ENCODE data around the gene FRG2C.
"Not testable (repeated sequence)": the region's sequence is repeated elsewhere in the genome, so short reads cannot be mapped to it uniquely, and the experiment has no call there.

Gene FRG2C

GRCh38 chr3:75667757-75668701 lies 3.9 kb downstream of the FRG2C start:
- DNase-seq (ENCODE audit: low read depth, low spot score); H3K4me3 ChIP-seq (ENCODE audit: low read length): not testable (repeated sequence)

DNA sequence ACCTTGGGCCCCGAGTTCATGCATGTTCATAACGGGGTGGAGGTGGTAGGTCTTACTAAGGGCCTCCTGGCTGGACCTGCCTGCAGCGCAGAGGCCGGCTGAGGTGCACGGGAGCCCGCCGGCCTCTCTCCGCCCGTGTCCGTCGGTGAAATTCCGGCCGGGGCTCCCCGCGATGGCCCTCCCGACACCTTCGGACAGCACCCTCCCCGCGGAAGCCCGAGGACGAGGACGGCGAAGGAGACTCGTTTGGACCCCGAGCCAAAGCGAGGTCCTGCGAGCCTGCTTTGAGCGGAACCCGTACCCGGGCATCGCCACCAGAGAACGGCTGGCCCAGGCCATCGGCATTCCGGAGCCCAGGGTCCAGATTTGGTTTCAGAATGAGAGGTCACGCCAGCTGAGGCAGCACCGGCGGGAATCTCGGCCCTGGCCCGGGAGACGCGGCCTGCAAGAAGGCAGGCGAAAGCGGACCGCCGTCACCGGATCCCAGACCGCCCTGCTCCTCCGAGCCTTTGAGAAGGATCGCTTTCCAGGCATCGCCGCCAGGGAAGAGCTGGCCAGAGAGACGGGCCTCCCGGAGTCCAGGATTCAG lies 4.7 kb downstream of the FRG2C start:
- DNase-seq (ENCODE audit: low read depth, low spot score); H3K4me3 ChIP-seq (ENCODE audit: low read length): not testable (repeated sequence)

GRCh38 chr3:75669348-75670297 lies 5.5 kb downstream of the FRG2C start:
- DNase-seq (ENCODE audit: low read depth, low spot score) = not testable (repeated sequence)

GRCh38 chr3:75670298-75671286 lies 6.5 kb downstream of the FRG2C start:
- H3K4me3 ChIP-seq (ENCODE audit: low read length); DNase-seq (ENCODE audit: low read depth, low spot score): not testable (repeated sequence)

More at GRCh38 chr3:75669348-75670297, 5.5 kb downstream of the FRG2C start:
- not testable (repeated sequence) for H3K4me3 ChIP-seq (ENCODE audit: low read length)

DNA sequence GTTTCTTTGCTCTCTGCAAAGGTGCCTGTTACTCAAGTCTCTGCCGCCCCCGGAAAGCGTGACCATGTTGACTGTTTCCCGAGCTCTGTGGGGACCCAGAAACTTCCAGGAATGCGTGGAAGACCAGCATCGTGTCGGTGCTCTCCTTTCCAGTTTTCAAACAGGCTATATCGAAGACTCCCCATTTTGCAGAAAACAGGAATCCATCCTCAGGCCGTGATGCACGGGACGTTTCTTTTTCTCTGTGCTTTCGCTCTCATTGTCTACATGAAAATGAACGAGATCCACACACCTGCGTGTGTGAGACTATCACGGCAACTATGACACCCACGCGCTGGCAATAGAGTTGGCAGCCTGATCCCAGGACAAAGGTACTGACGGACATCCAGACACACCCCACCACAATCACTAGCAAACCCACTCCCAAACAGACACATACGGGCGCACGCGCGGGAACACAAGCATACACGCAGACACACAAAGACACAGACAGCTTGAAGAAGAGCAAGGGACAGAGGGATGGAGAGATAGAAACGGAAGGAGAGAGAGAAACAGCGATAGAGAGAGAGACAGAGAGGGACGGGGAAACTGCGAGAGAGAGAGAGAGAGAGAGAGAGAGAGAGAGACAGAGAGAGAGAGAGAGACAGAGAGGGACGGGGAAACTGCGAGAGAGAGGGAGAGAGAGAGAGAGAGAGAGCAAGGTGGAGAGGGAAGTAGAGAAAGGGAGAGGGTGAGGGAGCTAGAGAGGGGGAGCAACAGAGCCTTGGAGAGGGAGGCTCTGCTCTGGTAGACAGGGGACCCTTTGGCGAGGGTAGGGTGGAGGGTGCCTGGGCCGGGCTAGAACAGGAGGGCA lies 7.4 kb downstream of the FRG2C start:
- H3K4me3 ChIP-seq (ENCODE audit: low read length); DNase-seq (ENCODE audit: low read depth, low spot score): not testable (repeated sequence)

GRCh38 chr3:75672140-75672775 lies 8.1 kb downstream of the FRG2C start:
- not testable (repeated sequence) for H3K4me3 ChIP-seq (ENCODE audit: low read length); DNase-seq (ENCODE audit: low read depth, low spot score)

DNA sequence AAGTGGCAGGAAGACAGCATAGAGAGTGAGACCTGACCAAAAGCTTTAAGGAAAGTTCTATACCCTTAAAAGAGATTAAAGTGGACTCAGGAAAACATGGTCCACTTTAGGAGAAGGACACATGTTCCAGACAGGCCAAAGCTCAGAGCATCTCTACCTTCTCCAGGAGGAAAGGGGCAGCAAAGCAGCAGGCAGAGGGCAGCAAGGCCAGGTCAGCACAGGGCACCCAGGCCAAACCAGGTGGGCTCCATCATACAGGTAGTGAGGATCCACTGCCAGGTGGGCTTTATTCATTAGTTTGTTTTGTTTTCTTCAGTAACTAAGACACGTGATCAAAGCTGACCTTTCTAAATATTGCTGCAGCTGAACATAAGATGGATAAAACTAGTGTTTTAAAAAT lies 19.8 kb downstream of the FRG2C start:
- H3K4me3 ChIP-seq (ENCODE audit: low read length); DNase-seq (ENCODE audit: low read depth, low spot score): not testable (repeated sequence)

DNA sequence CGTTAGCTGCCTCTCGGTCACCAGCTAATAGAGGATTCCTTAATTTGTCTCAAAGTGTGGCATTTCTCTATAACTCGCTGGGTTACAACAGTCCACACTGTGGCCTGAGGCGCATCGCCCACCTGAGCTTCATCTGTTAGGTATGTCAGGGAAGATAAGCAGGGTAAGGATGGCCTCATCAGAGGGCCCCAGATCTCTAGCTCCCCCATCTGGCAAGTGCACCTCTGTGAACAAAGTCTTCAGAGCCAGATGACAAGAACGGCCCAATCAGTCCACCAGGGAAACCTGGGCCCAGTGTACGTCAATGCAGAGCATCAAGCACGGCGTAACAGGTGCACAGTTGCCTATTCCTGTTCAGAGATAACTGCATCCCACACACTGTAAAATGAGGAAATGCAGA lies 23.2 kb downstream of the FRG2C start:
- DNase-seq (ENCODE audit: low read depth, low spot score) = no peak

GRCh38 chr3:75692061-75692460 lies 27.9 kb downstream of the FRG2C start:
- no peak overlapping the region for H3K4me3 ChIP-seq (ENCODE audit: low read length)
- no peak for DNase-seq (ENCODE audit: low read depth, low spot score)

More for the DNA sequence above, 23.2 kb downstream of the FRG2C start:
- H3K4me3 ChIP-seq (ENCODE audit: low read length) = no peak overlapping the region
